Fibroblast of lung (primary cell): ENCODE data around the gene KCNG2. TPM values are rescaled to one million over a fixed set of nuclear protein-coding genes. Genes with fewer than 3 reads are reported as not detected.

Source experiments
- DNase-seq, 2 donors: peaks; one replicate each; pipeline versions ENCODE4 v3.0.0 to v3.0.0-alpha.2; 2010; ENCODE audit warnings: low read depth in 2 of 2
- H2AFZ ChIP-seq: 2 replicates; pipeline ENCODE4 v1.5.1; 2012; ENCODE audit warnings: low read length, control low read depth, inconsistent platforms
- H3K27ac ChIP-seq: 2 replicates; pipeline ENCODE4 v1.5.1; 2011; ENCODE audit warnings: low read length, control low read depth; ENCODE audit not compliant: insufficient read depth
- H3K27me3 ChIP-seq: 2 replicates; pipeline ENCODE4 v1.5.1; 2011; ENCODE audit warnings: mild to moderate bottlenecking, low read length; ENCODE audit not compliant: control insufficient read depth, insufficient read depth
- H3K36me3 ChIP-seq: 2 replicates; pipeline ENCODE4 v1.5.1; 2011; ENCODE audit warnings: low read length; ENCODE audit not compliant: control insufficient read depth, insufficient read depth
- H3K4me1 ChIP-seq: 2 replicates; pipeline ENCODE4 v1.5.1; 2011; ENCODE audit warnings: low read length; ENCODE audit not compliant: control insufficient read depth, insufficient read depth; ENCODE audit errors: extremely low read depth
- H3K4me2 ChIP-seq: 2 replicates; pipeline ENCODE4 v1.5.1; 2011; ENCODE audit warnings: low read length, control low read depth; ENCODE audit not compliant: insufficient read depth; ENCODE audit errors: extremely low read depth
- H3K4me3 ChIP-seq, 4 experiments: fragments of 200-600 bp in 1 of 4; sonication (generic) in 1 of 4; replicated peaks in 1 of 4; 2 replicates each; pipeline ENCODE4 v1.5.1; 2011 to 2016; ENCODE audit warnings: low read length in 4 of 4, low read depth in 3 of 4, mild to moderate bottlenecking in 3 of 4, control low read depth in 2 of 4, inconsistent platforms in 1 of 4, mixed read lengths in 1 of 4; ENCODE audit not compliant: insufficient read depth in 1 of 4; ENCODE audit errors: control extremely low read depth in 1 of 4
- H3K79me2 ChIP-seq: 2 replicates; pipeline ENCODE4 v1.5.1; 2012; ENCODE audit warnings: mild to moderate bottlenecking, low read length, inconsistent platforms; ENCODE audit not compliant: control insufficient read depth, insufficient read depth
- H3K9ac ChIP-seq: 2 replicates; pipeline ENCODE4 v1.5.1; 2011; ENCODE audit warnings: mild to moderate bottlenecking, low read length, control low read depth; ENCODE audit not compliant: insufficient read depth
- H3K9me3 ChIP-seq: 2 replicates; pipeline ENCODE4 v1.5.1; 2012; ENCODE audit warnings: low read depth, low read length; ENCODE audit not compliant: control insufficient read depth, insufficient read depth
- H4K20me1 ChIP-seq: 2 replicates; pipeline ENCODE4 v1.5.1; 2011; ENCODE audit warnings: low read length; ENCODE audit not compliant: control insufficient read depth, insufficient read depth; ENCODE audit errors: extremely low read depth
- CTCF ChIP-seq, 2 donors: IDR thresholded peaks in 1 of 2; conservative IDR thresholded peaks in 1 of 2; 1 replicate in 1 of 2; 2 replicates in 1 of 2; pipeline ENCODE4 v1.5.1; 2011 to 2012; ENCODE audit warnings: low read length in 2 of 2, control low read depth in 1 of 2, inconsistent platforms in 1 of 2, low read depth in 1 of 2, mild to moderate bottlenecking in 1 of 2
- EZH2 ChIP-seq: IDR thresholded peaks from 2 replicates; pipeline ENCODE4 v1.5.1; 2012; ENCODE audit warnings: low read length, control low read depth, mild to moderate bottlenecking; ENCODE audit errors: missing control alignments
- polyA plus RNA-seq, 2 donors: library from polyadenylated mRNA; depleted of rRNA in 1 of 2; stranded (reverse) in 1 of 2; unstranded in 1 of 2; fragments of >200 nt; gene quantifications; 2 replicates each; pipeline ENCODE4 v1.2.1, GENCODE V29; 2011 to 2012; ENCODE audit warnings: missing spikeins in 1 of 2
- total RNA-seq: library from RNA; depleted of rRNA; stranded (reverse); fragments of >200 nt; gene quantifications from 2 replicates; pipeline ENCODE4 v1.2.1, GENCODE V29; 2014

The KCNG2 gene
- total and polyA plus RNA-seq, 2 donors (not counting 1 experiment from before 2014, with no cell fraction given), result 0.42 to 10.1 TPM

GRCh38 chr18:79905993-79906392, 108.3 kb downstream of the KCNG2 start:
- Histone ChIP-seq H3K27me3 (no peaks in the 10 kb centered on the region), H3K4me2 (no peak overlapping the region), H3K9me3 (no peaks in the 10 kb centered on the region), H3K4me3 (no peak overlapping the region), H2AFZ (no peak overlapping the region), H3K79me2 (peaks cover 2% of the 10 kb centered on the region), H3K4me1 (no peaks in the 10 kb centered on the region), H3K27ac (no peak overlapping the region), H3K36me3 (peaks cover 2% of the 10 kb centered on the region), H4K20me1 (no peaks in the 10 kb centered on the region), H3K9ac (no peak overlapping the region)
- no peak for DNase-seq
- TF ChIP-seq EZH2 (no peak), CTCF (conservative IDR thresholded peaks at IDR 0.05 in 1 of 2, IDR thresholded peaks at IDR 0.05 in 1 of 2; ENCODE audit: low read depth in 1 of 2, low read length in 2 of 2) (no peak)

- peaks cover 2% of the 10 kb centered on the region for H3K36me3 ChIP-seq
- no peaks in the 10 kb centered on the region for H3K4me1 ChIP-seq
- no peak overlapping the region for H3K27ac ChIP-seq
- TF ChIP-seq CTCF (conservative IDR thresholded peaks at IDR 0.05 in 1 of 2, IDR thresholded peaks at IDR 0.05 in 1 of 2; ENCODE audit: low read depth in 1 of 2, low read length in 2 of 2) (no peak), EZH2 (no peak)
- no peak overlapping the region for H3K9ac ChIP-seq
- H3K4me3 ChIP-seq, result no peak overlapping the region
- DNase-seq, result no peak
- H3K4me2 ChIP-seq, result no peak overlapping the region
- H3K27me3 ChIP-seq, result no peaks in the 10 kb centered on the region
- no peaks in the 10 kb centered on the region for H4K20me1 ChIP-seq
- H2AFZ ChIP-seq, result no peak overlapping the region
- H3K79me2 ChIP-seq, result peaks cover 2% of the 10 kb centered on the region
- H3K9me3 ChIP-seq, result no peaks in the 10 kb centered on the region
Observed at GRCh38 chr18:79906706-79907105, 109.0 kb downstream of the KCNG2 start.

GRCh38 chr18:79910563-79911343, 113.0 kb downstream of the KCNG2 start:
- no peaks in the 10 kb centered on the region for H3K36me3 ChIP-seq
- no peak overlapping the region for H2AFZ ChIP-seq
- H3K27ac ChIP-seq, result no peak overlapping the region
- H3K27me3 ChIP-seq, result no peaks in the 10 kb centered on the region
- H3K4me1 ChIP-seq, result peaks cover 2% of the 10 kb centered on the region
- no peaks in the 10 kb centered on the region for H3K9me3 ChIP-seq
- H3K4me2 ChIP-seq, result no peak overlapping the region
- no peak overlapping the region for H3K4me3 ChIP-seq
- no peak overlapping the region for H3K9ac ChIP-seq
- H4K20me1 ChIP-seq, result no peaks in the 10 kb centered on the region
- peaks cover 2% of the 10 kb centered on the region for H3K79me2 ChIP-seq
- no peak for DNase-seq
- TF ChIP-seq EZH2, result no peak
- no peak for TF ChIP-seq CTCF (conservative IDR thresholded peaks at IDR 0.05 in 1 of 2, IDR thresholded peaks at IDR 0.05 in 1 of 2; ENCODE audit: low read depth in 1 of 2, low read length in 2 of 2)
